ENCODE results near the gene LRIG2. TPM values are rescaled to one million over a fixed set of nuclear protein-coding genes. Genes with fewer than 3 reads are reported as not detected.
"Not testable (repeated sequence)": the region's sequence is repeated elsewhere in the genome, so short reads cannot be mapped to it uniquely, and the experiment has no call there.

LRIG2 gene
- total and polyA plus RNA-seq, 7 donors = 1.2 to 24.2 (median 14.1) TPM

- H3K27ac ChIP-seq = no peak overlapping the region
- H3K36me3 ChIP-seq = no peaks in the 10 kb centered on the region
- H3K4me1 ChIP-seq = peaks cover 0 to 14% (median 10%) of the 10 kb centered on the region in 4 donors
- no peak overlapping the region for H3K4me3 ChIP-seq
- WGBS, 2 donors = 83 to 89% methylated on average over 8 of the region's 8 CpGs
- no peaks in the 10 kb centered on the region for H3K27me3 ChIP-seq
- DNase-seq = no peak
- intact Hi-C loops (cut with DNase I) = loop anchor here (5.0 kb wide), 2 partner anchors 84 to 234 kb away; partner anchors contain the start of gene SLC16A1
- H3K9me3 ChIP-seq = no peaks in the 10 kb centered on the region
- TF ChIP-seq EP300 (IDR thresholded peaks at IDR 0.05) = no peak
- no peak for TF ChIP-seq POLR2A (IDR thresholded peaks at IDR 0.05)
- TF ChIP-seq, protein P1, sequence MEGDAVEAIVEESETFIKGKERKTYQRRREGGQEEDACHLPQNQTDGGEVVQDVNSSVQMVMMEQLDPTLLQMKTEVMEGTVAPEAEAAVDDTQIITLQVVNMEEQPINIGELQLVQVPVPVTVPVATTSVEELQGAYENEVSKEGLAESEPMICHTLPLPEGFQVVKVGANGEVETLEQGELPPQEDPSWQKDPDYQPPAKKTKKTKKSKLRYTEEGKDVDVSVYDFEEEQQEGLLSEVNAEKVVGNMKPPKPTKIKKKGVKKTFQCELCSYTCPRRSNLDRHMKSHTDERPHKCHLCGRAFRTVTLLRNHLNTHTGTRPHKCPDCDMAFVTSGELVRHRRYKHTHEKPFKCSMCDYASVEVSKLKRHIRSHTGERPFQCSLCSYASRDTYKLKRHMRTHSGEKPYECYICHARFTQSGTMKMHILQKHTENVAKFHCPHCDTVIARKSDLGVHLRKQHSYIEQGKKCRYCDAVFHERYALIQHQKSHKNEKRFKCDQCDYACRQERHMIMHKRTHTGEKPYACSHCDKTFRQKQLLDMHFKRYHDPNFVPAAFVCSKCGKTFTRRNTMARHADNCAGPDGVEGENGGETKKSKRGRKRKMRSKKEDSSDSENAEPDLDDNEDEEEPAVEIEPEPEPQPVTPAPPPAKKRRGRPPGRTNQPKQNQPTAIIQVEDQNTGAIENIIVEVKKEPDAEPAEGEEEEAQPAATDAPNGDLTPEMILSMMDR (IDR thresholded peaks at IDR 0.05) = no peak
- no peak for TF ChIP-seq POLR2AphosphoS5 (IDR thresholded peaks at IDR 0.05)
Measured at GRCh38 chr1:113040718-113041412, 32.1 kb upstream of the LRIG2 start.

DNA sequence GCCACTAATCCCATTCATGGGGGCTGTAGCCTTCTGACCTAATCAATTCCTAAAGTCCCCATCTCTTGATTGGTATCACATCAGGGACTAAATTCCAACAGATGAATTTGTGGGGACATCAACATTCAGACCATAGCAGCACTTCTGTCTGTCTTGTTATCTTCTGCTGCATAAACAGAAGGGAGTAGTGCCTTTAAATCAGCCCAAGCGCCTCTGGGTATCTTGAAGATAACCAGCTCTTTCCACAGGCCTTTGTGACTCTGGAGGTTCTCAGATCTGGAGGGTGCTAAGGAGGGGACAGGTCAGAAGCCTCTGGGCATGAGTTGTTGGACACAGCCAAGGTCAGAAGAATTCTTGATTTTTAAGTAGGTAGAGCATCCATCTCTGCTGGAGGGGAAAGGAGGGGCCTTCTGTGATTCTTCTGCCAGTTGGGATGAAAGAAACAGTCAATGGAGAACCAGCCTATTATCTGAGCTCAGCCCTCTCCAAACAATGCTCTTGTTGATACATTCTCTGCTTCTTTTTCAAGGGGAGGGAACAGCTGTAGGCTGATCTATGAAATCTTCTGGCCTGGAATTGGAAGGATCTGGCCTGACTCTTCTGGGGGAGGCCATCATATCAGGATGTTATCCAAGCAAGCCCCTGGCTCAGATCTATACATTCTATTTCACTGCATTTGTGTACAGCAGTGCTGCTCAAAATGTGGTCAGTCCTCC lies 31.3 kb upstream of the LRIG2 start:
- DNase-seq = no peak
- TF ChIP-seq, protein P1 (IDR thresholded peaks at IDR 0.05) = no peak
- no peak for TF ChIP-seq POLR2A (IDR thresholded peaks at IDR 0.05)
- no peak for TF ChIP-seq EP300 (IDR thresholded peaks at IDR 0.05)
- no peak for TF ChIP-seq POLR2AphosphoS5 (IDR thresholded peaks at IDR 0.05)
- Histone ChIP-seq H3K27me3 (no peaks in the 10 kb centered on the region), H3K36me3 (no peaks in the 10 kb centered on the region), H3K9me3 (no peaks in the 10 kb centered on the region), H3K4me1 (peaks cover 0 to 14% (median 10%) of the 10 kb centered on the region in 4 donors), H3K27ac (no peak overlapping the region), H3K4me3 (no peak overlapping the region)
- WGBS, 2 donors = 46 to 55% methylated on average over 1 of the region's 1 CpG
- intact Hi-C loops (cut with DNase I) = loop anchor here (1.0 to 5.0 kb wide), 4 partner anchors 84 to 323 kb away; partner anchors contain the start of gene SLC16A1

GRCh38 chr1:113042285-113043143 lies 30.5 kb upstream of the LRIG2 start:
- Histone ChIP-seq H3K27ac (peak overlapping the region in 1 of 4 donors; percentile 39), H3K9me3 (no peaks in the 10 kb centered on the region), H3K36me3 (no peaks in the 10 kb centered on the region), H3K4me1 (peaks cover 0 to 14% (median 10%) of the 10 kb centered on the region in 4 donors), H3K27me3 (no peaks in the 10 kb centered on the region), H3K4me3 (no peak overlapping the region)
- TF ChIP-seq POLR2AphosphoS5 (IDR thresholded peaks at IDR 0.05) (no peak), EP300 (IDR thresholded peaks at IDR 0.05) (no peak)
- TF ChIP-seq, protein P1 (IDR thresholded peaks at IDR 0.05) = peak; percentile 51 to 67 (median 60)
- WGBS, 2 donors = 12 to 14% methylated on average over 11 of the region's 11 CpGs
- peak; percentile 84 for DNase-seq
- intact Hi-C loops (cut with DNase I) = loop anchor here (1.0 to 5.0 kb wide), 4 partner anchors 85 to 324 kb away; partner anchors contain the start of gene SLC16A1

DNA sequence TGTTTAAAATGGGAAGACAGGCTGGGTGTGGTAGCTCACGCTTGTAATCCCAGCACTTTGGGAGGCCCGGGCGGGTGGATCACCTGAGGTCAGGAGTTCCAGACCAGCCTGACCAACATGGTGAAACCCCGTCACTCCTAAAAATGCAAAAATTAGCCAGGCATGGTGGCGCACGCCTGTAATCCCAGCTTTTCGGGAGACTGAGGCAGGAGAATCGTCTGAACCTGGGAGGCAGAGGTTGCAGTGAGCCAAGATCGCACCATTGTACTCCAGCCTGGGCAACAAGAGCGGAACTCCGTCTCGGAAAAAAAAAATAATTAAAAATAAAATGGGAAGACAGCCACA lies 29.9 kb upstream of the LRIG2 start:
- intact Hi-C loops (cut with DNase I) = loop anchor here (2.0 to 5.0 kb wide), 3 partner anchors 86 to 324 kb away; partner anchors contain the start of gene SLC16A1
- H3K4me1 ChIP-seq = peaks cover 0 to 14% (median 10%) of the 10 kb centered on the region in 4 donors
- not testable (repeated sequence) for DNase-seq, H3K27ac ChIP-seq, H3K36me3 ChIP-seq, H3K4me3 ChIP-seq, H3K27me3 ChIP-seq, H3K9me3 ChIP-seq
- WGBS, 2 donors = 59 to 75% methylated on average over 12 of the region's 12 CpGs

Data from sigmoid colon (tissue), 7 donors.